ENCODE results near the gene RSPO4. TPM values are rescaled to one million over a fixed set of nuclear protein-coding genes. Genes with fewer than 3 reads are reported as not detected.

Gene RSPO4
- total RNA-seq, 3 donors from 2014 or later: 0.10 to 0.22 TPM; not detected in 1

DNA sequence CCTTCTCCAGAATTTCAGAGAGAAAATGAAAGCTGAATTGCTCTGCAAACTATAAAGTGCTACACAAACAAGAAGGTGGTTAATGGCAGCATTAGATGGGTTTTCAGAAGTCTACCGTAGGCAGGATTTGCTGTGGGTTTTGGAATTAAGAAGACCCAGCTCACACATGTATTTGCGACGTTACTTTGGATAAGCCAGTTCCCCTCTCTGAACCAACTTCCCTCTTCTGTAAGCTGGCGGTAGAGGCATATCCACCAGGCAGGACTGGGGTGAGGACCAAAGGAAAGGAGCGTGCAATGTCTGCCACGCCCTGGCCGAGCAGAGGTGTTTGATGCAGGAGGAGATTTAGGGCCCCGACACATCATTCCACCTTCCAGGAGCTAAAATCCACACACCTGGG is 6.9 kb downstream of the RSPO4 start:
- ATAC-seq (no peak), DNase-seq (no peak)
- no peaks in the 10 kb centered on the region for H3K36me3 ChIP-seq (ENCODE audit: low read depth)
- TF ChIP-seq, protein P1, sequence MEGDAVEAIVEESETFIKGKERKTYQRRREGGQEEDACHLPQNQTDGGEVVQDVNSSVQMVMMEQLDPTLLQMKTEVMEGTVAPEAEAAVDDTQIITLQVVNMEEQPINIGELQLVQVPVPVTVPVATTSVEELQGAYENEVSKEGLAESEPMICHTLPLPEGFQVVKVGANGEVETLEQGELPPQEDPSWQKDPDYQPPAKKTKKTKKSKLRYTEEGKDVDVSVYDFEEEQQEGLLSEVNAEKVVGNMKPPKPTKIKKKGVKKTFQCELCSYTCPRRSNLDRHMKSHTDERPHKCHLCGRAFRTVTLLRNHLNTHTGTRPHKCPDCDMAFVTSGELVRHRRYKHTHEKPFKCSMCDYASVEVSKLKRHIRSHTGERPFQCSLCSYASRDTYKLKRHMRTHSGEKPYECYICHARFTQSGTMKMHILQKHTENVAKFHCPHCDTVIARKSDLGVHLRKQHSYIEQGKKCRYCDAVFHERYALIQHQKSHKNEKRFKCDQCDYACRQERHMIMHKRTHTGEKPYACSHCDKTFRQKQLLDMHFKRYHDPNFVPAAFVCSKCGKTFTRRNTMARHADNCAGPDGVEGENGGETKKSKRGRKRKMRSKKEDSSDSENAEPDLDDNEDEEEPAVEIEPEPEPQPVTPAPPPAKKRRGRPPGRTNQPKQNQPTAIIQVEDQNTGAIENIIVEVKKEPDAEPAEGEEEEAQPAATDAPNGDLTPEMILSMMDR (IDR thresholded peaks at IDR 0.05): no peak
- no peak overlapping the region for H3K4me3 ChIP-seq
- intact Hi-C loops (cut with DNase I, micrococcal nuclease): no loop called here
- H3K4me1 ChIP-seq (ENCODE audit: low read depth): no peaks in the 10 kb centered on the region
- no peaks in the 10 kb centered on the region for H3K9me3 ChIP-seq

DNA sequence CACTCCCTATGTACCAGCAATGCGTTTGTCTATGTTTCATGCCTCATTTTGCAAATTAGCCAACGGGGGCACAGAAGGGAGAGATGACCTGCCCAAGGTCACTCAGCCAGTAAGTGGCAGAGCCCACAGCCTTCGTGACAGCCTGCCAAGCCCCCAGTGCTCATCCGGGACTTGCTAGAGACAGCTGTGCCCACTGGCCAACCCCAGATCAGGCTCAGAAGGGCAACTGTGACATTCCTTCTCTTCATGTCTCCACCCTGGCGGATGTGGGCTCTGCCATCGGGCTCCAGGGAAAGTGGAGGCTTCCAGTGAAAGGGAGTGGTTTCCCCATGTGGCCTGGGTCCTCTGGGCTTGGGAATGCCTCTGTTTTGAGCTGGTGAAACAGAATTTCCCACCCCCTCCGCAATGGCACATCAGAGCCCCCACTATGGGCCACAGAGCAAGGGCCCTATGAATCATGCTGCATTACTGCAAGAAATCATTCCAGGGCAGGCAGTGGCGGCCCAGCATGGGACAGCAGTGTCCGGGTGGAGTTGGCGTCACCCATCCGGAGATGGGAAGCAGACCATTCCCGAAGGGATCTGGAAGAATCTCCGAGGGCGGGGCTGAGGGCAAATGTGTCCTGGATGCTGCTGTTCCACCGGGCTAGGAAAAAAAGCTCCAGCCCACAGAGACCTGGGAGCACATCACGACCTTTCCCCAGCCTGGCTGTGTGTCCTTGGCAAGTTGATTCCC is 9.1 kb downstream of the RSPO4 start:
- ATAC-seq: no peak
- no peak for DNase-seq
- Histone ChIP-seq H3K9me3 (no peaks in the 10 kb centered on the region), H3K4me3 (no peak overlapping the region), H3K4me1 (ENCODE audit: low read depth) (no peaks in the 10 kb centered on the region), H3K36me3 (ENCODE audit: low read depth) (no peaks in the 10 kb centered on the region)
- TF ChIP-seq, protein P1 (IDR thresholded peaks at IDR 0.05): no peak
- intact Hi-C loops (cut with DNase I, micrococcal nuclease): no loop called here

DNA sequence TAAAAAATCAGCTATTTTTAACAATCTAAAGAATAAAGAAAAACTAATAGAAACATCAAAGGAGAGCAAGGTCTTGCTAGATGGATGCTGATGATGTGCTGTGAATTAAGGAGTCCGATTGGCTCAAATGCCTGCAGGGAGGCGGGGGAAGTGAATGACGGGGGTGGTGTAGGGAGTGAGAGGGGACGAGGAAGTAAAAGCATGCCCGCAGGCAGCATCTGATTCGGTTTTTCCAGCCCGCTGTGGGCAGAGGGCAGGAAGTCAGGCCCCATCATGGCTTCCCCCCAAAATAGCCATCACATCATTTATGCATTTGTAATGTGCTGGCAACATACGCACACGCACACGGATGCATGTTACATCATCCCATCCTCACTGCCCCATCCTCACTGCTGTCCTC is 10.3 kb downstream of the RSPO4 start:
- intact Hi-C loops (cut with DNase I, micrococcal nuclease): no loop called here
- H3K36me3 ChIP-seq (ENCODE audit: low read depth): no peaks in the 10 kb centered on the region
- no peak overlapping the region for H3K4me3 ChIP-seq
- TF ChIP-seq, protein P1 (IDR thresholded peaks at IDR 0.05): no peak
- DNase-seq: no peak
- H3K4me1 ChIP-seq (ENCODE audit: low read depth): no peaks in the 10 kb centered on the region
- no peaks in the 10 kb centered on the region for H3K9me3 ChIP-seq
- no peak for ATAC-seq

- intact Hi-C loops (cut with DNase I, micrococcal nuclease): no loop called here
- H3K4me1 ChIP-seq (ENCODE audit: low read depth): no peaks in the 10 kb centered on the region
- no peak for ATAC-seq
- DNase-seq: no peak
- no peak overlapping the region for H3K4me3 ChIP-seq
- no peaks in the 10 kb centered on the region for H3K36me3 ChIP-seq (ENCODE audit: low read depth)
- H3K9me3 ChIP-seq: no peaks in the 10 kb centered on the region
- TF ChIP-seq, protein P1 (IDR thresholded peaks at IDR 0.05): no peak
Measured at GRCh38 chr20:990293-990959, 11.7 kb downstream of the RSPO4 start.

GRCh38 chr20:988272-988671 is 13.8 kb downstream of the RSPO4 start:
- DNase-seq (no peak), ATAC-seq (no peak)
- intact Hi-C loops (cut with DNase I, micrococcal nuclease): no loop called here
- H3K4me1 ChIP-seq (ENCODE audit: low read depth): no peaks in the 10 kb centered on the region
- no peaks in the 10 kb centered on the region for H3K9me3 ChIP-seq
- TF ChIP-seq, protein P1 (IDR thresholded peaks at IDR 0.05): no peak
- H3K4me3 ChIP-seq: no peak overlapping the region
- H3K36me3 ChIP-seq (ENCODE audit: low read depth): no peaks in the 10 kb centered on the region
